D341Med (cell line): ENCODE data around the gene ABCB8.
"Not testable (repeated sequence)": the region's sequence is repeated elsewhere in the genome, so short reads cannot be mapped to it uniquely, and the experiment has no call there.

Source experiments
- DNase-seq: peaks from one replicate; pipeline ENCODE4 v3.0.0; 2012; ENCODE audit warnings: low spot score

The ABCB8 gene

GRCh38 chr7:151014950-151015349, 13.3 kb upstream of the ABCB8 start:
- DNase-seq = no peak

- DNase-seq = no peak
Observed at GRCh38 chr7:151015967-151016366, 12.3 kb upstream of the ABCB8 start.

- DNase-seq = no peak
Observed at GRCh38 chr7:151016505-151016904, 11.7 kb upstream of the ABCB8 start.

- no peak for DNase-seq
Observed at GRCh38 chr7:151016942-151017341, 11.3 kb upstream of the ABCB8 start.

- DNase-seq = no peak
Observed at GRCh38 chr7:151017370-151017952, 10.8 kb upstream of the ABCB8 start.

GRCh38 chr7:151017953-151018420, 10.3 kb upstream of the ABCB8 start:
- peak; percentile 93 for DNase-seq

- DNase-seq = no peak
Observed at GRCh38 chr7:151018421-151019129, 9.7 kb upstream of the ABCB8 start.

- DNase-seq = no peak
Observed at GRCh38 chr7:151019130-151019447, 9.2 kb upstream of the ABCB8 start.

- DNase-seq = no peak
Observed at GRCh38 chr7:151020231-151020630, 8.0 kb upstream of the ABCB8 start.

- DNase-seq = peak; percentile 73
Observed at GRCh38 chr7:151023232-151023631, 5.0 kb upstream of the ABCB8 start.

- DNase-seq = no peak
Observed at GRCh38 chr7:151024435-151025056, 3.7 kb upstream of the ABCB8 start, which contains the start of gene ATG9B. TSS of gene ATG9B (minus strand) at chr7:151024494. CDS start at chr7:151024423, 71 bp downstream.

- no peak for DNase-seq
Observed at GRCh38 chr7:151025924-151026671, 2.2 kb upstream of the ABCB8 start.

- DNase-seq = not testable (repeated sequence)
Observed at GRCh38 chr7:151026771-151027727, 1.2 kb upstream of the ABCB8 start.

- not testable (repeated sequence) for DNase-seq
Observed at GRCh38 chr7:151027728-151028130, 521 bp upstream of the ABCB8 start.

GRCh38 chr7:151028948-151029501, 775 bp downstream of the ABCB8 start:
- DNase-seq = no peak

- DNase-seq = no peak
Observed at GRCh38 chr7:151031011-151031410, 2.8 kb downstream of the ABCB8 start.

- no peak for DNase-seq
Observed at GRCh38 chr7:151032936-151033863, 5.0 kb downstream of the ABCB8 start.

GRCh38 chr7:151033864-151034249, 5.6 kb downstream of the ABCB8 start:
- DNase-seq = no peak

GRCh38 chr7:151034312-151035025, 6.2 kb downstream of the ABCB8 start:
- no peak for DNase-seq
